K562 (cell line): Measurements from ENCODE around the gene BNC2. TPM values are rescaled to one million over a fixed set of nuclear protein-coding genes. Genes with fewer than 3 reads are reported as not detected.

ENCODE experiments used
- ATAC-seq: fragments of 200-7000 bp; cut with Tn5 transposase; 3 replicates; pipeline ENCODE4 v1.9.1; 2020; ENCODE audit warnings: moderate library complexity
- BruUV-seq: library from RNA; stranded (reverse); fragments of 400-500 nt; replicated peaks from 2 replicates; lab custom pipeline; 2021; lab: Mats Ljungman, UMichigan
- CTCF ChIA-PET: fragments of 300-600 bp; formaldehyde crosslinking; extraction: SDS; loops from one replicate; lab custom pipeline; 2021; ENCODE audit warnings: low intra/inter-chr PET ratio; lab: Yijun Ruan, JAX
- POLR2A ChIA-PET: fragments of 300-600, 350-650 bp; sonication (Branson Sonifier 250); formaldehyde crosslinking; extraction: SDS; loops from one replicate; lab custom pipeline; 2021; ENCODE audit warnings: antibody characterized with exemption, inconsistent platforms; lab: Yijun Ruan, JAX
- DNase-seq, 4 experiments: peaks; one replicate each; pipeline versions ENCODE4 v3.0.0 to v3.0.0-alpha.2; 2011 to 2018; ENCODE audit warnings: low spot score in 3 of 4, mixed read lengths in 3 of 4; ENCODE audit errors: extremely low read depth in 1 of 4
- FAIRE-seq: peaks from 2 replicates; lab custom pipeline; 2011; peaks lifted over from hg19 to GRCh38; lab: Jason Lieb, UNC
- H2AFZ ChIP-seq: 2 replicates; pipeline ENCODE4 v1.6.0; 2011; ENCODE audit warnings: low read depth, low read length, control low read depth, inconsistent platforms
- H3K27ac ChIP-seq: fragments of 200-600 bp; 3 replicates; pipeline ENCODE4 v1.8.0; 2011; ENCODE audit warnings: low read depth, mild to moderate bottlenecking, control low read depth, inconsistent platforms, low read length, moderate library complexity, mixed read lengths; ENCODE audit errors: extremely low read depth
- H3K27me3 ChIP-seq, 2 experiments: fragments of 300-600 bp in 1 of 2; 2 replicates in 1 of 2; 3 replicates in 1 of 2; pipeline versions ENCODE4 v1.6.0 to v1.8.0; 2011; ENCODE audit warnings: inconsistent platforms in 2 of 2, low read length in 2 of 2, mild to moderate bottlenecking in 1 of 2, mixed read lengths in 1 of 2, moderate library complexity in 1 of 2; ENCODE audit not compliant: control insufficient read depth in 2 of 2, insufficient read depth in 2 of 2
- H3K36me3 ChIP-seq: fragments of 300-600 bp; 3 replicates; pipeline ENCODE4 v1.8.0; 2011; ENCODE audit warnings: mild to moderate bottlenecking, low read length, inconsistent platforms; ENCODE audit not compliant: control insufficient read depth, insufficient read depth
- H3K4me1 ChIP-seq, 2 experiments: fragments of 200-600 bp in 1 of 2; replicated peaks in 1 of 2; 2 replicates in 1 of 2; 3 replicates in 1 of 2; pipeline versions ENCODE4 v1.5.1 to v1.8.0; 2011; ENCODE audit warnings: inconsistent platforms in 2 of 2, low read length in 2 of 2, mild to moderate bottlenecking in 1 of 2, mixed read lengths in 1 of 2, moderate library complexity in 1 of 2; ENCODE audit not compliant: control insufficient read depth in 2 of 2, insufficient read depth in 2 of 2
- H3K4me2 ChIP-seq: 2 replicates; pipeline ENCODE4 v1.6.1; 2011; ENCODE audit warnings: low read length, control low read depth, inconsistent platforms, mixed read lengths; ENCODE audit not compliant: insufficient read depth
- H3K4me3 ChIP-seq: fragments of 200-600 bp; sonication (generic), shearing (Covaris generic); 2 replicates; pipeline ENCODE4 v1.5.1; 2016; ENCODE audit warnings: control low read depth, inconsistent platforms
- H3K79me2 ChIP-seq: fragments of 200-600 bp; 3 replicates; pipeline ENCODE4 v1.8.0; 2011; ENCODE audit warnings: low read length, inconsistent platforms; ENCODE audit not compliant: control insufficient read depth, insufficient read depth
- H3K9ac ChIP-seq, 2 experiments: 2 replicates each; pipeline versions ENCODE4 v1.6.0 to v1.6.1; 2011; ENCODE audit warnings: low read depth in 2 of 2, low read length in 2 of 2, control low read depth in 1 of 2, inconsistent platforms in 1 of 2, mild to moderate bottlenecking in 1 of 2, mixed read lengths in 1 of 2; ENCODE audit not compliant: insufficient read depth in 1 of 2
- H3K9me1 ChIP-seq: one replicate; pipeline ENCODE4 v1.6.0; 2011; ENCODE audit warnings: inconsistent platforms, mild to moderate bottlenecking, low read length, moderate library complexity; ENCODE audit not compliant: control insufficient read depth, insufficient read depth
- H3K9me3 ChIP-seq: replicated peaks from 2 replicates; pipeline ENCODE4 v1.5.1; 2011; ENCODE audit warnings: low read depth, low read length, inconsistent platforms; ENCODE audit not compliant: control insufficient read depth, insufficient read depth
- H4K20me1 ChIP-seq: replicated peaks from 2 replicates; pipeline ENCODE4 v1.6.1; 2011; ENCODE audit warnings: low read length, inconsistent platforms, mixed read lengths; ENCODE audit not compliant: control insufficient read depth, insufficient read depth
- DMBX1 ChIP-seq: fragments of 250-450 bp; sonication (Bioruptor Pico); IDR thresholded peaks from 2 replicates; pipeline ENCODE4 v1.8.0; 2022; ENCODE audit warnings: inconsistent platforms, mild to moderate bottlenecking, moderate library complexity, borderline replicate concordance
- FOXJ2 ChIP-seq: fragments of 200-800 bp; sonication (Bioruptor generic); IDR thresholded peaks from 2 replicates; pipeline ENCODE4 v1.6.1; 2016; ENCODE audit warnings: missing genetic modification characterization, missing compliant biosample characterization
- FOXP4 ChIP-seq: sonication (generic); formaldehyde crosslinking; IDR thresholded peaks from 2 replicates; pipeline ENCODE4 v1.8.0; 2022; ENCODE audit warnings: mild to moderate bottlenecking, missing genetic modification reagents, borderline replicate concordance
- RB1 ChIP-seq: fragments of 450-650 bp; IDR thresholded peaks from 2 replicates; pipeline ENCODE4 v1.6.1; 2017; ENCODE audit warnings: low read depth, mild to moderate bottlenecking
- THAP12 ChIP-seq: fragments of 250-450 bp; sonication (Bioruptor Pico); IDR thresholded peaks from 2 replicates; pipeline ENCODE4 v1.9.0; 2021; ENCODE audit warnings: mild to moderate bottlenecking, inconsistent platforms
- THRAP3 ChIP-seq: fragments of 450-650 bp; IDR thresholded peaks from 2 replicates; pipeline ENCODE4 v1.6.1; 2016; ENCODE audit warnings: mild to moderate bottlenecking, inconsistent platforms, borderline replicate concordance
- U2AF1 ChIP-seq: fragments of 200-400 bp; formaldehyde crosslinking; optimal IDR thresholded peaks from 2 replicates; pipeline ENCODE3; 2017; ENCODE audit warnings: mild to moderate bottlenecking, low read depth, low read length, moderate library complexity
- ZBTB8A ChIP-seq: fragments of 450-650 bp; IDR thresholded peaks from 2 replicates; pipeline ENCODE4 v1.6.1; 2018; ENCODE audit warnings: mild to moderate bottlenecking, moderate library complexity; ENCODE audit not compliant: partially characterized antibody
- ZFP36 ChIP-seq: fragments of 150-350 bp; IDR thresholded peaks from 2 replicates; pipeline ENCODE4 v1.6.1; 2018; ENCODE audit warnings: low read length, low read depth; ENCODE audit not compliant: partially characterized antibody
- ZNF12 ChIP-seq: sonication (generic); formaldehyde crosslinking; IDR thresholded peaks from 2 replicates; pipeline ENCODE4 v1.4.0; 2020; ENCODE audit warnings: mild to moderate bottlenecking, missing genetic modification reagents
- ZNF143 ChIP-seq: sonication (generic); formaldehyde crosslinking; IDR thresholded peaks from 2 replicates; pipeline ENCODE4 v1.9.0; 2022; ENCODE audit warnings: mild to moderate bottlenecking, missing genetic modification reagents
- ZNF3 ChIP-seq: fragments of 250-450 bp; sonication (Bioruptor Pico); IDR thresholded peaks from 2 replicates; pipeline ENCODE4 v1.5.0; 2021; ENCODE audit warnings: mild to moderate bottlenecking, moderate library complexity
- ZNF347 ChIP-seq: fragments of 450-650 bp; formaldehyde crosslinking; IDR thresholded peaks from 2 replicates; pipeline ENCODE4 v1.4.0; 2020; ENCODE audit warnings: low read depth, mild to moderate bottlenecking, moderate library complexity
- WGBS: fragments of 100-300 bp; shearing (Covaris generic); methylation state at CpG from one replicate; pipeline ENCODE4 v1.1.6; 2016; ENCODE audit warnings: low coverage, mixed read lengths; ENCODE audit not compliant: insufficient coverage; ENCODE audit errors: missing lambda C conversion rate; 5-methylcytosine and 5-hydroxymethylcytosine counted together
- in situ Hi-C: fragments of 300-500 bp; cut with MboI; formaldehyde crosslinking; loops from 4 replicates; pipeline ENCODE4 v1.15.0; 2018; ENCODE audit warnings: inconsistent platforms, mixed read lengths
- intact Hi-C: fragments of 100-400 bp; cut with micrococcal nuclease; formaldehyde crosslinking; loops from 2 replicates; pipeline ENCODE4 v1.14.2; 2022
- polyA plus RNA-seq, 8 experiments: library from polyadenylated mRNA; depleted of rRNA in 4 of 8; stranded (reverse) in 5 of 8; unstranded in 3 of 8; fragments of >200 nt; fragmentation: Nextera tagmentation in 2 of 8; fragmentation: Illumina TruSeq in 1 of 8; extraction: Ambion mirVana in 2 of 8; extraction: Trizol in 1 of 8; gene quantifications; 2 replicates each; pipeline versions ENCODE4 v1.2.1 to v1.2.3, GENCODE V29; 2011 to 2014; ENCODE audit warnings: inconsistent platforms in 1 of 8, missing spikeins in 1 of 8
- total RNA-seq, 7 experiments: library from RNA; depleted of rRNA in 6 of 7; stranded (reverse); fragments of >200 nt in 6 of 7; fragmentation: Illumina TruSeq in 2 of 7; extraction: Trizol in 2 of 7; gene quantifications; 2 replicates each; pipeline versions ENCODE4 v1.2.1 to v1.2.3, GENCODE V29; 2011 to 2021; ENCODE audit warnings: low replicate concordance in 1 of 7
- TF ChIP-seq, protein P1 (sequence below): sonication (generic); formaldehyde crosslinking; IDR thresholded peaks from 2 replicates; pipeline ENCODE4 v1.8.1; 2023; ENCODE audit warnings: mild to moderate bottlenecking, missing genetic modification reagents

BNC2 gene
- total and polyA plus RNA-seq, 9 of the 15 experiments (the other 6 are each of a cell fraction or from before 2014, with no cell fraction given), result not detected

GRCh38 chr9:16417161-16417560 lies 453.3 kb downstream of the BNC2 start:
- ChIA-PET POLR2A (no interaction called here), CTCF (no interaction called here)
- no TSS peak for BruUV-seq
- Histone ChIP-seq H3K79me2 (no peaks in the 10 kb centered on the region), H2AFZ (no peak overlapping the region), H3K27me3 (no peaks in the 10 kb centered on the region), H4K20me1 (no peaks in the 10 kb centered on the region), H3K36me3 (no peaks in the 10 kb centered on the region), H3K9me3 (no peaks in the 10 kb centered on the region), H3K4me1 (no peaks in the 10 kb centered on the region), H3K4me2 (no peak overlapping the region), H3K27ac (no peak overlapping the region), H3K9ac (no peak overlapping the region), H3K4me3 (no peak overlapping the region), H3K9me1 (no peaks in the 10 kb centered on the region)
- in situ Hi-C loops, result no loop called here
- WGBS, result 0% methylated on average over 2 of the region's 3 CpGs
- no peak for DNase-seq
- FAIRE-seq, result no peak
- no peak for ATAC-seq
- intact Hi-C loops, result no loop called here
- TF ChIP-seq ZBTB8A (no peak), U2AF1 (no peak), ZNF12 (no peak), ZNF3 (no peak), THRAP3 (no peak), ZNF347 (no peak), FOXP4 (CRISPR knock-in tag) (no peak), DMBX1 (no peak), ZNF143 (CRISPR knock-in tag) (no peak), FOXJ2 (no peak), RB1 (no peak), ZFP36 (no peak), THAP12 (no peak)
- TF ChIP-seq, protein P1, sequence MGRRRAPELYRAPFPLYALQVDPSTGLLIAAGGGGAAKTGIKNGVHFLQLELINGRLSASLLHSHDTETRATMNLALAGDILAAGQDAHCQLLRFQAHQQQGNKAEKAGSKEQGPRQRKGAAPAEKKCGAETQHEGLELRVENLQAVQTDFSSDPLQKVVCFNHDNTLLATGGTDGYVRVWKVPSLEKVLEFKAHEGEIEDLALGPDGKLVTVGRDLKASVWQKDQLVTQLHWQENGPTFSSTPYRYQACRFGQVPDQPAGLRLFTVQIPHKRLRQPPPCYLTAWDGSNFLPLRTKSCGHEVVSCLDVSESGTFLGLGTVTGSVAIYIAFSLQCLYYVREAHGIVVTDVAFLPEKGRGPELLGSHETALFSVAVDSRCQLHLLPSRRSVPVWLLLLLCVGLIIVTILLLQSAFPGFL, result no peak
